NCI-H345 (cell line): ENCODE data around the gene EFNA3.
A peak's percentile ranks its signal among the peaks of the same experiment; 100 is the strongest.
"Not testable (repeated sequence)": the region's sequence is repeated elsewhere in the genome, so short reads cannot be mapped to it uniquely, and the experiment has no call there.

Experiments used
- DNase-seq: peaks from one replicate; lab custom pipeline; 2025; lab: John Stamatoyannopoulos, UW

The EFNA3 gene

DNA sequence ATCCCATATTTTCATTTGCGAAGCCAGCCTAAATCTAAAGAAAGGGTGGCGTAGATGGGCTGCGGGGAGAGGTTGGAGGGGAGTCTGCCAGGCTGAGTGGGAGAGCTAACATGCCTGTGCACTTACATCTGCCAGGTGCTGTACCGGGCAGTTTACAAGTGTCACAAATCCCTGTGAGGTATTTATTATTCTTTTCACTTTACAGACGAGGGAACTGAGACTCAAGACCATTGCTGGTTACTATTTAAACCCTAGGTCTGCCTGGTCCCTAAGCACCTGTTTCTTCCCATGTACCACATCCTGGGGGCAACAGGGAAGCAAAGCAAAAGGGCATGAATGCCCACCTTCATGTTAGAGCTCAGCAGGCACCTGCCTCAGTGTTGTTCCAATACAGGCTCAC, 29.7 kb downstream of the EFNA3 start:
- no peak for DNase-seq

- no peak for DNase-seq
These were observed 31.7 kb downstream of the EFNA3 start for GRCh38 chr1:155110381-155110780.

DNA sequence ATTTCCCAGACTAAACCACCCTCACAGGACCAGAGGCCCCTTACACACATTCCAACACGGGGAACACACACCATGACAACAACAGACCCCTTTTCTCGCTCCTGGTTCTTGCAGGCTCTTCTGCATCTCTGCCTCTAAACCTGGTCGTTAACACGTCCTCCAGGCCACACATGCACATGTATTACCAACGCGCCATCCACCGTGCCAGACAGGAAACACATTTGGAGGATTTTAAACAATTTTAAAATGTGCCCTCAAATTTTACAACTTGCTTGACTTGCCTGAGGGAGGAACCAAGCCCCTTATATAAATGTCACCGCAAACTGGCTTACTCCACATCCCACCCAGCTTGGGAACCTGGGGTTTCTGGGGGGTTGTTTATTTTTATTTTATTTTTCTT, 32.2 kb downstream of the EFNA3 start:
- DNase-seq = no peak

DNA sequence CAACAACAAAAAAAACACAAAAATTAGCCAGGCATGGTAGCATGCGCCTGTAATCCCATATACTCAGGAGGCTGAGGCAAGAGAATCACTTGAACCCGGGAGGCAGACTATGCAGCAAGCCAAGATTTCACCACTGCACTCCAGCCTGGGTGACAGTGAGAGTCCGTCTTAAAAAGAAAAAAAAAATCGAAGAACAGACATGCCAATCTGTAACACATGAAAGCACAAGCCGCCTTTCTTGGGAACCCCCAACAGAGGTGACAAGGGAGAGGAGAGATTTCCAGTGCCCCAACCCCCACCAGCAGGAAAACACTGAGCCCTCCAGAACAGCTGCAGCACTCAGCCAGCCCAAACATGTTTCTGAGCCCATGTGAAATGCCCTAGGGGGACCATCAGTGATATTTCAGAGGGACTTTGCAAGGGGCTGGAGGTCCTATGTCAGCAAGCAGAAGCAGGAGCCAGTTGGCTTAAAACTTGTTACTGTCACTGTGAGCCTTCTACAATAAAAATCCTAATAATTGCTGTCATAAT, 34.9 kb downstream of the EFNA3 start:
- DNase-seq = no peak

- DNase-seq = no peak
These were observed 37.6 kb downstream of the EFNA3 start for GRCh38 chr1:155116113-155116764.

DNA sequence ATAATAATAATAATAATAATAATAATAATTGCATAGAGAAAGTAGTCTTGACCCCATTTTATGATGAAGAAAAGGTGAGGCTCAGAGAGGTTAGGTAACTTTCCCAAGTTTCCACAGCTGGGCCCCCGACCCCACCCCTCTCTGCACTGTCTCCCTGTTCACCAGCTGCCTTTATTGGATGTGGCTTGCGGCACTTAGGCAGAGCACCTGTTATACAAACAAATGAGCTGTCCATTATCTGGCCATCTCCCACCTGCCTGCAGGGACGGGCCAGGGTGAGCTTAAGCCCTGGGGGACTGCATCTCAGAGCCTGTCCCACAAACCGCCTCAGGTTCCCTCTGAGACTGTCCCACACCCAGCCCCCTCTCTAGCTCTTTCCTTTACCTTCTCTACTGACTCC, 39.0 kb downstream of the EFNA3 start:
- peak; percentile 68 for DNase-seq

DNA sequence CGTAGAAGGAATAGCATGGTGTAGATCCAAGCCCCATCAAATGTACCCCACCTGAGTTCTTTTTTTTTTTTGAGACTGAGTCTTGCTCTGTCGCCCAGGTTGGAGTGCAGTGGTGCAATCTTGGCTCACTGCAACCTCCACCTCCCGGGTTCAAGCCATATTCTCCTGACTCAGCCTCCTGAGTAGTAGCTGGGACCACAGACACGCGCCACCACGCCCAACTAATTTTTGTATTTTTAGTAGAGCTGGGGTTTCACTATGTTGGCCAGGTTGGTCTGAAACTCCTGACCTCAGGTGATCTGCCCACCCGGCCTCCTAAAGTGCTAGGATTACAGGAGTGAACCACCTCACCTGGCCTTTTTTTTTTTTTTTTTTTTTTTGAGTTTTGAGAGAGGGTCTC, 39.5 kb downstream of the EFNA3 start:
- DNase-seq = not testable (repeated sequence)

DNA sequence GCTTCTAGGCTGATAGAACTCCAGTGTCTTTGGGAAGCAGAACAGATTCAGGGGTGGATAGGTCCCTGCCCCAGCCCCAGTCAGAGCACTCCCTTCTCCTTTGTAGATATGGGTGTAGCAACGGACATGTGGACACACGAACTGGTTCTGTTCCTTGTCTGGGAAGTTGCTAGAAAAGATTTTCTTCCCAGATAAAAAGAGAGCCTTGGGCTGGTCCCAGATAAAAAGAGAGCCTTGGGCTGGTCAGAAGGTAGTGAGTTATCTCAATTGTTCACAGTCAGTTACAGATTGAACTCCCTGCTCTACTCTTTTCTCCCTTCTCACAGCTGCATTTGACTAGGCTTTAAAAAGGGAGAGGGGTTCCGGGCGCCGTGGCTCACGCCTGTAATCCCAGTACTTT, 41.6 kb downstream of the EFNA3 start:
- no peak for DNase-seq

GRCh38 chr1:155121249-155121648, 42.6 kb downstream of the EFNA3 start:
- no peak for DNase-seq

- no peak for DNase-seq
These were observed 43.7 kb downstream of the EFNA3 start for GRCh38 chr1:155122308-155122707.

DNA sequence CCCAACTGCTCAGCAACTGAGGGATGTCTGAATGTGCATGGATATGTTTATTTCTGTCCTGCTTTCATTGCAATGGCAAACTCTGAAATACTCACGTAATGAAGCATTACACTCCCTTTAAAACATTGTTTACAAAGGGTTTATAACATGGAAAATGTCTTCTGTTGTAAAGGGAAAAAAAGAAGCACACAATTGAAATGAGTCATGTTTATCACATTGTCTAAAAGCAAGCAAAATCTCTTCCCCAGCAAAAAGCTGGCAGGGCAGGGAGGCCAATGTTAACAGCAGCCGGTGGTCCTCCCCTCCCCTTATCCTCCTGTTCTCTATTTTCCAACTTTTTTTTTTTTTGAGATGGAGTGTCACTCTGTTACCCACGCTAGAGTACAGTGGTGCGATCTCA, 45.2 kb downstream of the EFNA3 start:
- DNase-seq = no peak

- DNase-seq = no peak
These were observed 46.1 kb downstream of the EFNA3 start for GRCh38 chr1:155124503-155125463.

DNA sequence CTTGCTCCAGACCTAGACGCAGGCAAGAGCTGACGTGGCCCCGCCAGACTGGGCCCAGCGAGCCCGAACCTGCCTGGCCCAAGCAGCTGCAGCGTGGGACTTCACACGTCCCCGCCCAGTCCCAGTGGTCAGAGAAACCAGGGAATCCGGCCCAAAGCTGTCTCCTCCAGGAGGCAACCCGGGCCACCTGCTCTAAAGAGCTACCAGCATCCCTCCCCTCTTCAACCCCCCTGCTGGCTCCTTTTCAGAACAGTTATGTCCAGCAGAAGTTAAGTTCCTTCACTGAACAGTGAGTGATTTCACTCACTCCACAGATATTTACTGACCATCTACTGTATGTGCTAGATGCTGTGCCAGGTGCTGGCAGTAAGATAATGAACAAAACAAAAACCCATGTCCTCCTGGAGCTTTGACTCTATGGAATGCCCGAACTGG, 46.9 kb downstream of the EFNA3 start:
- DNase-seq = no peak

DNA sequence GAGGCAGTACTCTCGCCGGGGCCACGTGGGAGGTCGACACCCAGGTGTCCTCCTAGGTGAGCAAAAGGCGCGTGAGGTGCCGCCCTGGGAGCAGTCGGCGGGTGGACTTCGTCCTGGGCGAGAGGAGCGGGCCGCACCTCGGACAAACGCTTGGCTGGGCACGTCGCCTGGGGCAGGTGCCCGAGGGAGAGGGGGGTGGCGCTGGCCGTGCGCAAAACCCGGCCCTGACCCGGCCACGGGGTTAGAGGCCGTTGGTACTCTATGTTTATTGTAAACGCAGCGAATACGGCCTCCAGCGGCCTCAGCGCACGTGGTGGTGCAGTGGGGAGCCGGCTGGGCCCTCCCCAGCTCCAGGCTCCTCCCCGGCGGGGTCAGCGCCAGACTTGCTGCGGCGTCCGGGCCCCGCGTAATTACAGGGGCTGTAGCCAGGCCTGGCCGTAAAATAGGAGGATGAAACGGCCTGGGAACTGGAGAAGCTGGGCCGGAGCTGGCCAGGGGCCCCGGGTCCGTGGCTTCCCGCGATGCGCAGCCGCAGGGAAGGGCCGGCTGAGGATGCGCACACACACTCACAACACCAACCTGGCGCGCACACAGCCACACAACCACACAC, 47.4 kb downstream of the EFNA3 start:
- no peak for DNase-seq

GRCh38 chr1:155126556-155127104, 48.0 kb downstream of the EFNA3 start:
- DNase-seq = peak; percentile 65

- peak; percentile 65 for DNase-seq
These were observed 48.7 kb downstream of the EFNA3 start, which contains the start of gene EFNA1 for GRCh38 chr1:155127105-155127966. Gene EFNA1, plus strand, starts transcription at chr1:155127876. Its CDS starts 102 bp downstream, at chr1:155127978.

DNA sequence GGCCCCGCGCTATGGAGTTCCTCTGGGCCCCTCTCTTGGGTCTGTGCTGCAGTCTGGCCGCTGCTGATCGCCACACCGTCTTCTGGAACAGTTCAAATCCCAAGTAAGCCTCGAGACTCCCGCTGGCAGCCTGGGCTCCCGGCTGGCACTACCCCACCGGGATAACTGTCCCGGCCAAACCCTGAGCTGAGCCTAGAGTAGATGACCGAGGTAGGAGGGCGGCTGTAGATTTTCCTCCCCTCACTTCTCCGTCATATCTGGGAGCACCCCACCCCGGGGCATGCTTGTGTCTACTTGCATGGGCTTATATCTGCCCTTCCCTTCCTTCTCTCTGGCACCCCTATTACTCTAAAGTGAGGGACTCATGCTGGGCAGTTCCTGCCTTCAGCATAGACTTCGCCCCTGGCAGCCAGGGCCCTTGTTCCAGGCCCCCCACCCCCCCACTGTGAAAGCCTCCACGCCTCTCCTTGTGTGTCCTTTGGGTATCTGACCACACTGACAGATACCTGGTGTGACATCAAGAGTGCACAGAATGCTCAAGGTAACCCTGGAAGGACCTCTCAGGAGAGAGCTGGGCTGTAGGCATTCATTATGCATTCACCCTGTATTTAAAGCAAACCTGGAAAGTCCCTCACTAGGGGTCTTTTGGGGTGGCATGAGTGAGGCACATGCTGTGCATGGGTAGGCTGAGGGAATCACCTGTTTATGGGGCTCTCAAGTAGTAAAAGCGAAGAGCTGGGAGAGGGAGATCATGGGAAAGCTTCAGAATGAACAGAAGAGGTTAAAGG, 49.5 kb downstream of the EFNA3 start:
- no peak for DNase-seq

DNA sequence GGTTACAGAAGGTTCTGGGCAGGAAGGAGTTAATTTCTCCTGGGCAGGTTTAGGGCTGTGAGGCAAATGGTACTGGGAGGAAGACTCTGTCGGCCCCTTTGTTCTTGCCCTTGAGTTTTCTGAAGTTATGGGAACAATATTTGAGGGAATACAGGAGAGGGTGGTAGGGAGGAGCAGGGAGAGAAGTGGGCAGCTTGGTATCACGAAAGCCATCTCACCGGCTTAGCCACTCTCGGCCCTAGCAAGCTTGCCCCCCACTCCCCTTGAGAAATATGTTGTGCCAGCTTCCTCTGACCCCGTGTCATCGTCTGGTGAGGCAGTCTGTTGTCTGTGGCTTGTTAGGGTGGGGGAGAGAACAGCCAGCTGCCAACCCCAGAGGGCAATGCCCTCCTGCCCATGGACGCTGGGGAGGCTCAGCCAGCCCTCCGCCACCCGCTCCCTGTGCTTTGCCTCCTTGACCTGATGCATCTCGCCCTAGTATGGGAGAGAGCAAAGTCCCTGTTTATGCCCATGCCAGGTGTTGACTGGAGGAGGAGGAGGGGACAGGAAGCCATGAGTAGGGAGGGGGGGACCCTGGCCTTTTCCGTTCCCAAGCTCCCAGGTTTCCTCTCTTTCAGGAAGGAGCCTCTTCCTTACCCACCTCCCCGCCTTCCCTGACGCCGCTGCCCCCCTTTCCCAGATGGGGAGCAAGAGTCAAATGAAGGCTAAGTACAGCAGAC, 50.3 kb downstream of the EFNA3 start:
- DNase-seq = no peak

- no peak for DNase-seq
These were observed 51.8 kb downstream of the EFNA3 start for GRCh38 chr1:155130272-155131006.
